GM12874 (cell line): ENCODE data around the gene TMC2.

Experiments used
- TF ChIP-seq, protein P1 (sequence below): IDR thresholded peaks from 2 replicates; pipeline ENCODE4 v1.5.1; 2011; ENCODE audit warnings: low read depth, mild to moderate bottlenecking, control low read depth, low read length, moderate library complexity; ENCODE audit not compliant: insufficient read depth

Gene TMC2

DNA sequence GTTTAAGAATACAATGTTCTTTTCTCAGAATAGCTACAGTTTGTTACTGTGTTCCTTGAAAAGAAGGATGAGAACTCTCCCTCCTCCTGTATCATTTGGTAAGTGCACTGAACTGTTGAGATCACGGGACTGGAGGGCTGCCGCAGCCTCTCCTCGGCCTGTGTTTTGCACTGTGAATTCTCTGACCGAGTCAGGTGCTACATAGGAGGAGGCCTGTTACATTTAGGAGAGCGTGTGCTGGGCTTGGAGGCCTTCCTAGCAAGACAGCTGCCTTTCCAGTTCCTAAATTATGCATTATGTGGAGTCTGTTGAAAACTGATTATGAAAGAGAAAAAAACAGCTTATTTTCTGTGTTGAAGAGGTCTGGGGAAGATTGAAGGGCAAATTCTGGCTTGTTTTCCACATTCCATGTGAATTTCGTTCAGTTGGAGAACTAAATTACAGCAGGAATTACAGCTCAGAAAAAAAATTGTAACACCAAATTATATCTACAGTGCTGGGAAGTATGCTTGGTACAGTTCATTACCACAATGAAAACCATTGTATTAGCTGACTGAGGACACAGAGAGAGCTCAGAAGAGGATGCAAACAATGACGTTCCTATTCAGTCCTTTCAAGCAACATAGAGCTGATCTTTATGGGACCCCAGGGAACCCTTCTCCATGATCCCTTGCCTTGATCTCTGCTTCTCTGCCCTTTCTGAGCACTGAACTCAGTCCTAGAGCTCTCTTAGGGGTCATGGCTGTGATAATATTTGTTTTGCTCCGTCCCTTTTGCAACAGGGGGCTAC, 2.8 kb downstream of the TMC2 start:
- TF ChIP-seq, protein P1, sequence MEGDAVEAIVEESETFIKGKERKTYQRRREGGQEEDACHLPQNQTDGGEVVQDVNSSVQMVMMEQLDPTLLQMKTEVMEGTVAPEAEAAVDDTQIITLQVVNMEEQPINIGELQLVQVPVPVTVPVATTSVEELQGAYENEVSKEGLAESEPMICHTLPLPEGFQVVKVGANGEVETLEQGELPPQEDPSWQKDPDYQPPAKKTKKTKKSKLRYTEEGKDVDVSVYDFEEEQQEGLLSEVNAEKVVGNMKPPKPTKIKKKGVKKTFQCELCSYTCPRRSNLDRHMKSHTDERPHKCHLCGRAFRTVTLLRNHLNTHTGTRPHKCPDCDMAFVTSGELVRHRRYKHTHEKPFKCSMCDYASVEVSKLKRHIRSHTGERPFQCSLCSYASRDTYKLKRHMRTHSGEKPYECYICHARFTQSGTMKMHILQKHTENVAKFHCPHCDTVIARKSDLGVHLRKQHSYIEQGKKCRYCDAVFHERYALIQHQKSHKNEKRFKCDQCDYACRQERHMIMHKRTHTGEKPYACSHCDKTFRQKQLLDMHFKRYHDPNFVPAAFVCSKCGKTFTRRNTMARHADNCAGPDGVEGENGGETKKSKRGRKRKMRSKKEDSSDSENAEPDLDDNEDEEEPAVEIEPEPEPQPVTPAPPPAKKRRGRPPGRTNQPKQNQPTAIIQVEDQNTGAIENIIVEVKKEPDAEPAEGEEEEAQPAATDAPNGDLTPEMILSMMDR = no peak

DNA sequence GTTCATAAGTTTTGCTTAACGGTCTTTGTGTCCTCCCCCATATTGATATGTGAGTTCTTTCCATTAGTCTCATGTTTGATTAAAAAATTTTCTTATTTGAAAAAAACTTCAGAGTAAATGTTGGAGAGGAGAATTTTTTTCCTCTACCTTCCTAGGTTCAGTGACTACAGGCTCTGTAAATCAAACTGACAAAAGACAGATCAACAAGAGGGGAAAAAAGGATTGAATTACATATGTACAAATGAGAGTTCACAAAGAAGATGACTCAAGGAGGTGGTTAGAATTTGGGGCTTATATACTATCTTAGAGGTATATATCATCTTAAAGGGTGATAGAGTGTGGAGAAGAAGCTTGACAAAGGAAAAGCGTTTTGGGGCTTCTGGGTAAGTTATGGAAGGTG, 5.6 kb downstream of the TMC2 start:
- TF ChIP-seq, protein P1 = no peak

DNA sequence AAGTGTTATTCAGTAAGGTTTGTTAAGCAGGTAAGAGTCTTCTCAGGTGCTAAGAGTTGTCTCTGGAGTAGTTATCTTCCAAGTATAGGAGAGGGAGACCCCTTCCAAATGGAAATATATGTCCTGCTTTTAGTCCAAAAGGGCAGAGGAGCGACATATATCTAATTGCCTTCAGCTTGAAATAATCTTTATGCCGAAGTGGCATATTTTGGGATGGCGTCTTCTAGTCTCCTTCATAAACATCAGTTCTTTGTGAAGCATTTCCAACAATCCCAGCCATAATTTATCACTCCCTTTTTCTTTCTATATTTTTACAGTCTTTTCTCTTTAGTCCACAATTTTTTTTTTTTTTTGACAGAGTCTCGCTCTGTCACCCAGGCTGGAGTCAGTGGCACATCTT, 6.0 kb downstream of the TMC2 start:
- TF ChIP-seq, protein P1 = no peak

DNA sequence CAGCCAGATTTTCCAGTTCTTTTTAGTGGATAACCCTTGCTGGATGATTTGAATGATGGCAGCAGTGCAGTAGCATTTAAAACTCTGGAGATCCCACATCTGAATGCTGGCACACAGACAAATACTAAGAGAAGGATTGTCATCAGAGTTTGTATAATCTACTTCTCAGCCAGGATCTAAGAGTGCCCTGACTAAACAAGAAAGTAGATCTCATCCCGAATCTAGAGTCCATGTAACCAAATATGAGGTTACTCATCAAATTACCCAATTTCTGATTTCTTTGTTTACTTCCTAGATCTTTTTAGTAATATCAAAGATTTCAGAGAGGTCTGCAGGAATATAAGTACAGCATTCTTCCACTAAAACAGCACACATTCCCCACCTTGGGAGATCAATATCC, 7.8 kb downstream of the TMC2 start:
- TF ChIP-seq, protein P1 = no peak

DNA sequence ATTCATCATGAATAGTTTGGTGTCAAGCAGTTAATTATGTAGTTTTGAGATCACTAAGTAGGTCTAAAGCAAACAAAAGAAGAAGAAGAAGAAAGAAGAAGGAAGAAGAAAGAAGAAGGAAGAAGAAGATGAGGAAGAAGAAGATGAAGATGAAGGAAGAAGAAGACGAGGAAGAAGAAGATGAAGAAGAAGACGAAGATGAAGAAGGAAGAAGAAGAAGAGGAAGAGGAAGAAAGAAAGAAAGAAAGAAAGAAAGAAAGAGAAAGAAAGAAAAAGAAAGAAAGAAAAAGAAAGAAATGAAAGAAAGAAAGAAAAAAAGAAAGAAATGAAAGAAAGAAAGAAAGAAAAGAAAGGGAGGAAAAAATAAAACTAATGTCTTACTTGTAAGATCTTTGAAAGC, 9.2 kb downstream of the TMC2 start:
- TF ChIP-seq, protein P1 = no peak

DNA sequence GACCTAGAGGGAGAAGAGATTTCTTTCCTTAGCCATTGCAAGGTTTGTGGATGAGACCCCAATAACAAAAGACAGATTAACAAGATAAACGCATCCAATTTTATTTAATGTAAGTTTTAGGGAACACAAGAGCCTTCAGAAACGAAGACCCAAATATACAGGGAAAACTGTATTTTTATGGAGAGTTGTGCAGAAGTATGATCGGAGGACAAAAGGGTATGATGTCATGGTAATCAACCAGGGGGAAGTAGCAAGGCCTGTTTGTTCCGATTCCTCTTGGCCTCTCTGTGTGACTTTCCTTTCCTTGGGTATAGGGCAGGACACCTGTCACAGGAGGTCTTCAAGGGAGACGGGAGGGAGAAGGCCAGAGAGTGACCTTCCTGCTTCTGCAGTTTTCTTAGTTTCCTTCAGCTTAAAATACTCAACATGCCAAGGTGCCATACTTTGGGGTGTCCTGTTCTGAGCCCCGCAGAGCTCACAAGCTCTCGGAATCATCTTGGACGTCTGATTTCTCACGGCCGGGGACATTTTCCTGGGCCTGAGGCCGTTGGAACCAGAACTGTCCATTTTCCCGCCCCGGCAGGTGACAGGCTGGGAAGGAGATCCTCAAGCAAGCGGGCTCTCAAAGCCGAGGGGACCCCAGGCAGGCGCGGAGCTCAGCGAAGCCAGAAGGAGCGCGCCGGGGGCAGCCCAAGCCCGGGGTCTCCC, 21.7 kb downstream of the TMC2 start:
- TF ChIP-seq, protein P1 = no peak

DNA sequence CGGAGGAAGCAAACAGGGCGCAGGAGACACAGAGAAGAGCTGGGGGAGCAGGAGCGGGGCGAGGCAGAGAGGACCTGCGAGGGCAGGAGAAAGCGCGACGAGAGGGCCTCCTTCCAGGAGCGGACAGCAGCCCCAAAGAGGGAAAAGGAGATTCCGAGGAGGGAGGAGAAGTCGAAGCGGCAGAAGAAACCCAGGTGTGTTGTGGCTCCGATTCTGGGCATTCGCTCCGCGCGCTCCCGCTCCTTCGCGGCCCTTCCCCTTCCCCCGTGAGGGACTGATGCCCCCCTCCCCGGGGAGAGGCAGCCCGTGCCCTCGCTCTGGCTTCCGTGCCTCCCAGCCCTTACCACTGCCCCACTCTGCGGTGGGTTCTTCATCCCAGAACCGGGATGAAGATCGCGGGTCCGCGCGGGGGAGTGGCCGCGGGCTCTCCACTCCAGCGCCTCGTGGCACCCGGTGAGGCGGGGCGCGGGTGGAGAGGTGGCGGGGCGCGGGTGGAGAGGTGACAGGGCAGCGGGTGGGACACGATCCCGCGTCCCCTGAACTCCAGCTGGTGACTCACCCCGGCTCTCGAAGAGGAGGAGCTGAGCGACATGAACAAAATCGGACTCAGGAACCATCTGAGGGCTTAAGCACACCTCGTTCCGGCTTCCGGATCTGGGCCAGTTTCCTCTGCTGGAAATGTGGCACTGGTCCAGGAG, 22.4 kb downstream of the TMC2 start:
- TF ChIP-seq, protein P1 = no peak
